ENCODE results near the gene MTUS2.

- TF ChIP-seq CTCF (IDR thresholded peaks at IDR 0.05) (no peak), POLR2AphosphoS5 (IDR thresholded peaks at IDR 0.05) (no peak)
Observed at GRCh38 chr13:29484796-29485195, 664.7 kb downstream of the MTUS2 start.
